Amniotic epithelial cell (primary cell): ENCODE results near the gene TAF11L13.
"Not testable (repeated sequence)": the region's sequence is repeated elsewhere in the genome, so short reads cannot be mapped to it uniquely, and the experiment has no call there.

Source experiments
- DNase-seq: peaks from one replicate; pipeline ENCODE4 v3.0.0-alpha.2; 2010; ENCODE audit warnings: low read depth

Gene TAF11L13

GRCh38 chr5:17631788-17632187 is at the start of gene TAF11L13:
TSS of gene TAF11L13 (plus strand) at chr5:17632088.
- DNase-seq = not testable (repeated sequence)

GRCh38 chr5:17585658-17586057 is 46.2 kb upstream of the TAF11L13 start, which contains the start of gene TAF11L7:
TSS of gene TAF11L7 (minus strand) at chr5:17585758.
- not testable (repeated sequence) for DNase-seq

- DNase-seq = not testable (repeated sequence)
Observed at GRCh38 chr5:17590860-17591259, 41.0 kb upstream of the TAF11L13 start, which contains the start of gene TAF11L8. TSS of gene TAF11L8 (minus strand) at chr5:17590960.

- DNase-seq = not testable (repeated sequence)
Observed at GRCh38 chr5:17594255-17594654, 37.6 kb upstream of the TAF11L13 start, which contains the start of gene TAF11L9. TSS of gene TAF11L9 (minus strand) at chr5:17594394.

GRCh38 chr5:17597728-17598127 is 34.2 kb upstream of the TAF11L13 start, which contains the start of gene TAF11L10:
TSS of gene TAF11L10 (minus strand) at chr5:17597828.
- DNase-seq = not testable (repeated sequence)

- not testable (repeated sequence) for DNase-seq
Observed at GRCh38 chr5:17603880-17604279, 28.0 kb upstream of the TAF11L13 start, which contains the start of gene TAF11L11. TSS of gene TAF11L11 (plus strand) at chr5:17604183.

GRCh38 chr5:17604951-17605350 is 26.9 kb upstream of the TAF11L13 start:
- no peak for DNase-seq

- not testable (repeated sequence) for DNase-seq
Observed at GRCh38 chr5:17607461-17607860, 24.4 kb upstream of the TAF11L13 start.

- DNase-seq = not testable (repeated sequence)
Observed at GRCh38 chr5:17610092-17610491, 21.8 kb upstream of the TAF11L13 start, which contains the start of gene TAF11L12. TSS of gene TAF11L12 (plus strand) at chr5:17610392.

- DNase-seq = no peak
Observed at GRCh38 chr5:17614872-17615605, 16.8 kb upstream of the TAF11L13 start.

GRCh38 chr5:17619354-17619753 is 12.5 kb upstream of the TAF11L13 start:
- DNase-seq = no peak

- no peak for DNase-seq
Observed at GRCh38 chr5:17620627-17621026, 11.3 kb upstream of the TAF11L13 start.

- DNase-seq = no peak
Observed at GRCh38 chr5:17625686-17626085, 6.2 kb upstream of the TAF11L13 start.

- DNase-seq = no peak
Observed at GRCh38 chr5:17634160-17634559, 2.3 kb downstream of the TAF11L13 start, which contains the start of gene TAF11L14. TSS of gene TAF11L14 (plus strand) at chr5:17634460.

- not testable (repeated sequence) for DNase-seq
Observed at GRCh38 chr5:17649232-17649631, 17.3 kb downstream of the TAF11L13 start.

GRCh38 chr5:17655201-17655759 is 23.4 kb downstream of the TAF11L13 start:
- DNase-seq = not testable (repeated sequence)

GRCh38 chr5:17655921-17656320 is 24.0 kb downstream of the TAF11L13 start:
- no peak for DNase-seq

- DNase-seq = no peak
Observed at GRCh38 chr5:17663182-17663581, 31.3 kb downstream of the TAF11L13 start.

- DNase-seq = no peak
Observed at GRCh38 chr5:17665836-17666235, 33.9 kb downstream of the TAF11L13 start.

- no peak for DNase-seq
Observed at GRCh38 chr5:17666726-17667235, 34.9 kb downstream of the TAF11L13 start.

- no peak for DNase-seq
Observed at GRCh38 chr5:17670353-17670752, 38.5 kb downstream of the TAF11L13 start.

GRCh38 chr5:17678751-17679324 is 47.0 kb downstream of the TAF11L13 start:
- no peak for DNase-seq
